Neural crest cell (in vitro differentiated cells): Measurements from ENCODE around the gene WDR5. TPM values are rescaled to one million over a fixed set of nuclear protein-coding genes. Genes with fewer than 3 reads are reported as not detected.

Experiments
- DNase-seq: peaks from one replicate; pipeline ENCODE4 v3.0.0; 2021; ENCODE audit warnings: low read depth, mixed read lengths, low spot score
- H3K27ac Mint-ChIP-seq: one replicate; pipeline ENCODE4 v1.8.0; 2021; ENCODE audit warnings: mild to moderate bottlenecking, mixed read lengths; ENCODE audit not compliant: unreplicated experiment
- H3K27me3 Mint-ChIP-seq: 2 replicates; pipeline ENCODE4 v1.8.0; 2021; ENCODE audit warnings: low read depth, mild to moderate bottlenecking, mixed read lengths
- H3K36me3 Mint-ChIP-seq: 2 replicates; pipeline ENCODE4 v1.8.0; 2021; ENCODE audit warnings: low read depth, mild to moderate bottlenecking, mixed read lengths
- H3K4me1 Mint-ChIP-seq: 2 replicates; pipeline ENCODE4 v1.8.0; 2021; ENCODE audit warnings: mixed read lengths
- H3K4me3 Mint-ChIP-seq: one replicate; pipeline ENCODE4 v1.8.0; 2021; ENCODE audit warnings: mild to moderate bottlenecking, mixed read lengths
- H3K9me3 Mint-ChIP-seq: 2 replicates; pipeline ENCODE4 v1.8.0; 2021; ENCODE audit warnings: mixed read lengths
- total RNA-seq: library from RNA; stranded (reverse); gene quantifications from 2 replicates; pipeline ENCODE4 v1.2.1, GENCODE V29; 2021
- TF ChIP-seq, protein P1 (sequence below): fragments of 200-600 bp; sonication (generic); conservative IDR thresholded peaks from 2 replicates; pipeline ENCODE4 v1.5.0; 2021; ENCODE audit warnings: antibody characterized with exemption, mild to moderate bottlenecking

The WDR5 gene
- total RNA-seq, 1 donor from 2014 or later: 67.2 TPM

GRCh38 chr9:134182554-134183085 is 46.7 kb downstream of the WDR5 start:
- Mint-ChIP-seq H3K9me3 (peaks cover 7% of the 10 kb centered on the region), H3K4me1 (peaks cover 20% of the 10 kb centered on the region), H3K27me3 (no peaks in the 10 kb centered on the region), H3K4me3 (no peak overlapping the region), H3K27ac (no peak overlapping the region), H3K36me3 (peaks cover 4% of the 10 kb centered on the region)
- no peak for DNase-seq
- TF ChIP-seq, protein P1, sequence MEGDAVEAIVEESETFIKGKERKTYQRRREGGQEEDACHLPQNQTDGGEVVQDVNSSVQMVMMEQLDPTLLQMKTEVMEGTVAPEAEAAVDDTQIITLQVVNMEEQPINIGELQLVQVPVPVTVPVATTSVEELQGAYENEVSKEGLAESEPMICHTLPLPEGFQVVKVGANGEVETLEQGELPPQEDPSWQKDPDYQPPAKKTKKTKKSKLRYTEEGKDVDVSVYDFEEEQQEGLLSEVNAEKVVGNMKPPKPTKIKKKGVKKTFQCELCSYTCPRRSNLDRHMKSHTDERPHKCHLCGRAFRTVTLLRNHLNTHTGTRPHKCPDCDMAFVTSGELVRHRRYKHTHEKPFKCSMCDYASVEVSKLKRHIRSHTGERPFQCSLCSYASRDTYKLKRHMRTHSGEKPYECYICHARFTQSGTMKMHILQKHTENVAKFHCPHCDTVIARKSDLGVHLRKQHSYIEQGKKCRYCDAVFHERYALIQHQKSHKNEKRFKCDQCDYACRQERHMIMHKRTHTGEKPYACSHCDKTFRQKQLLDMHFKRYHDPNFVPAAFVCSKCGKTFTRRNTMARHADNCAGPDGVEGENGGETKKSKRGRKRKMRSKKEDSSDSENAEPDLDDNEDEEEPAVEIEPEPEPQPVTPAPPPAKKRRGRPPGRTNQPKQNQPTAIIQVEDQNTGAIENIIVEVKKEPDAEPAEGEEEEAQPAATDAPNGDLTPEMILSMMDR: no peak

- Mint-ChIP-seq H3K9me3 (peaks cover 7% of the 10 kb centered on the region), H3K4me3 (no peak overlapping the region), H3K36me3 (peaks cover 4% of the 10 kb centered on the region), H3K27ac (no peak overlapping the region), H3K4me1 (peaks cover 28% of the 10 kb centered on the region), H3K27me3 (no peaks in the 10 kb centered on the region)
- no peak for DNase-seq
- TF ChIP-seq, protein P1: no peak
These were observed 49.7 kb downstream of the WDR5 start for GRCh38 chr9:134185536-134186011.

DNA sequence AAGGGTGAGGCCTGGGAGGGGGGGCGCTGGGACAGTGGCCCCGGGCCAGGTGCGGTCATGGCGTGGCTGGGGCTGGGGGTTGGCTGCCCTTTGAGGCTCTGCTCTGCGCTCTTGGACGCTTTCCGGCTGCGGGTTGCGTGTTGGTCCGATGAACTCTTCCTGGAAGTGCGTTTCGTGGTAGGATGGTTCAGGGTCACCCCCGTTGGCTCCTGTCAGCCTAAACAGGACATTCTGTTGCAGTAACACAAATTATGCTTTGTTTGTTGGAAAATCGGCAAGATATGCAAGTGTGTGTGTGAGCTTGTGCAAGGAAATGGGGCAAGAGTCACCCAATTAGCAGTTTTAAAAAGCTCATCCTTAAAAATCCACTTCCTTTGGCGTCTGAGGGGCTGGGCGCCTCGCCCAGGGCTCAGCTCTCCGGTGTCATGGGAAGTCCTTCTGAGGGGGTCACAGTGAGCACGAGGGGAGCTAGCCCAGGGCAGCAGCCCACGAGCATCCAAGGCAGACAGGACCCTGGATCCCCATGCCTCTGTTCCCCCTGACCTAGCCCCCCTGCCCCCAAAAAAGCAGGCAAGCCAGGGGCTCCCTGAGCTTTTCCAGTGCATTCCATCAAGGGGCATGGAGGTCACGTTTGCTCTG is 50.7 kb downstream of the WDR5 start:
- Mint-ChIP-seq H3K4me1 (peaks cover 28% of the 10 kb centered on the region), H3K9me3 (peaks cover 7% of the 10 kb centered on the region), H3K36me3 (peaks cover 4% of the 10 kb centered on the region), H3K27ac (no peak overlapping the region), H3K27me3 (no peaks in the 10 kb centered on the region), H3K4me3 (no peak overlapping the region)
- no peak for DNase-seq
- TF ChIP-seq, protein P1: no peak

GRCh38 chr9:134187110-134187531 is 51.2 kb downstream of the WDR5 start:
- H3K4me3 Mint-ChIP-seq: no peak overlapping the region
- H3K36me3 Mint-ChIP-seq: peaks cover 4% of the 10 kb centered on the region
- peaks cover 31% of the 10 kb centered on the region for H3K4me1 Mint-ChIP-seq
- peaks cover 7% of the 10 kb centered on the region for H3K9me3 Mint-ChIP-seq
- H3K27ac Mint-ChIP-seq: no peak overlapping the region
- DNase-seq: no peak
- no peaks in the 10 kb centered on the region for H3K27me3 Mint-ChIP-seq
- TF ChIP-seq, protein P1: no peak

- Mint-ChIP-seq H3K36me3 (no peaks in the 10 kb centered on the region), H3K27me3 (no peaks in the 10 kb centered on the region), H3K4me3 (no peak overlapping the region), H3K27ac (no peak overlapping the region), H3K9me3 (no peaks in the 10 kb centered on the region), H3K4me1 (peaks cover 25% of the 10 kb centered on the region)
- no peak for DNase-seq
- TF ChIP-seq, protein P1: no peak
These were observed 52.1 kb downstream of the WDR5 start for GRCh38 chr9:134187891-134188385.
